Brain microvascular endothelial cell (primary cell): ENCODE results near the gene FIBCD1.
A peak's percentile ranks its signal among the peaks of the same experiment; 100 is the strongest.
"Not testable (repeated sequence)": the region's sequence is repeated elsewhere in the genome, so short reads cannot be mapped to it uniquely, and the experiment has no call there.

Source experiments
- DNase-seq: peaks from one replicate; pipeline ENCODE4 v3.0.0-alpha.2; 2020
- H3K27ac ChIP-seq: fragments of 250-450 bp; sonication (Bioruptor Pico); 2 replicates; pipeline ENCODE4 v1.5.1; 2020; ENCODE audit warnings: mild to moderate bottlenecking, moderate library complexity
- H3K27me3 ChIP-seq: fragments of 250-450 bp; sonication (Bioruptor Pico); replicated peaks from 2 replicates; pipeline ENCODE4 v1.5.1; 2020; ENCODE audit warnings: mild to moderate bottlenecking
- H3K36me3 ChIP-seq: fragments of 250-450 bp; sonication (Bioruptor Pico); replicated peaks from 2 replicates; pipeline ENCODE4 v1.5.1; 2020; ENCODE audit warnings: mild to moderate bottlenecking
- H3K4me3 ChIP-seq: 2 replicates; pipeline ENCODE4 v1.5.1; 2011; ENCODE audit warnings: low read depth, mild to moderate bottlenecking, control low read depth, low read length, moderate library complexity
- in situ Hi-C: cut with HindIII; loops from 2 replicates; pipeline ENCODE4 v1.10.0; 2017; ENCODE audit warnings: low sequenced_read_pairs, low pct_ligation_motif_present
- TF ChIP-seq, protein P1 (sequence below): IDR thresholded peaks from 2 replicates; pipeline ENCODE4 v1.5.1; 2011; ENCODE audit warnings: low read depth, mild to moderate bottlenecking, moderate library complexity, low read length, control low read depth, inconsistent platforms; ENCODE audit errors: missing control alignments

The FIBCD1 gene

DNA sequence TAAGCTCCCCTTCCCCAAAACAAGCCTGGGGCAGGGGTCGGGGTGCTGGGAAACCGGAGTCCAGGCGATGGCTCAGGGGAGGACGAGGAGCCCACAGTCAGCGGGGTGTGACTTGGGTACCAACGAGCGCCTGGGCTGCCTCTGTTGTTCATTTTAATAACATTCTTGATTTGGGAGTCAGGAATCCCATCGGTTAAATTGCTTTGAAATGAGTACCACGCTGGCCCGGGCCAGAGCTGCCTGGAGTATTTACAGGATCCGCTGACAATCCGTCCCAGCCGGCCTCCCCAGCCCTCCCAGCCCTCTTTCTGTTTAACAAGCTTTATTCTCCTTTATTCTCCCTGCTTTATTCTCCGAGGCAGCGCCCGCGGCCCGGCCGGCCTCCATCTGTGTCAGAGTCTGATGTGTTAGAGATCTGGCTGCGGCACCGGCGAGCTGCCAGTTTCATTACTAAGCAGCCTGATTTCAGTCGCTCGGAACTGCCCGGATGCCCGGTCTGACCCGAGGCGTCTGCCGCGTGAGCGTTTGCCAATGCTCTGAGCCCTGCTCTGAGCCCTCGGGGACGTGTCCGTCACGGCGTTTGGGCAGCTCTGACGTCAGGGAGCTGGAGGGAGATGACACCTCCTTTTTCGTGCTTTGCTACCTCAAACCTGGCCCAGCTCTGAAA is 26.0 kb downstream of the FIBCD1 start:
- in situ Hi-C loops = no loop called here
- Histone ChIP-seq H3K27me3 (peaks cover 43% of the 10 kb centered on the region), H3K4me3 (peak overlapping the region; percentile 9), H3K36me3 (no peaks in the 10 kb centered on the region), H3K27ac (peak overlapping the region; percentile 30)
- TF ChIP-seq, protein P1, sequence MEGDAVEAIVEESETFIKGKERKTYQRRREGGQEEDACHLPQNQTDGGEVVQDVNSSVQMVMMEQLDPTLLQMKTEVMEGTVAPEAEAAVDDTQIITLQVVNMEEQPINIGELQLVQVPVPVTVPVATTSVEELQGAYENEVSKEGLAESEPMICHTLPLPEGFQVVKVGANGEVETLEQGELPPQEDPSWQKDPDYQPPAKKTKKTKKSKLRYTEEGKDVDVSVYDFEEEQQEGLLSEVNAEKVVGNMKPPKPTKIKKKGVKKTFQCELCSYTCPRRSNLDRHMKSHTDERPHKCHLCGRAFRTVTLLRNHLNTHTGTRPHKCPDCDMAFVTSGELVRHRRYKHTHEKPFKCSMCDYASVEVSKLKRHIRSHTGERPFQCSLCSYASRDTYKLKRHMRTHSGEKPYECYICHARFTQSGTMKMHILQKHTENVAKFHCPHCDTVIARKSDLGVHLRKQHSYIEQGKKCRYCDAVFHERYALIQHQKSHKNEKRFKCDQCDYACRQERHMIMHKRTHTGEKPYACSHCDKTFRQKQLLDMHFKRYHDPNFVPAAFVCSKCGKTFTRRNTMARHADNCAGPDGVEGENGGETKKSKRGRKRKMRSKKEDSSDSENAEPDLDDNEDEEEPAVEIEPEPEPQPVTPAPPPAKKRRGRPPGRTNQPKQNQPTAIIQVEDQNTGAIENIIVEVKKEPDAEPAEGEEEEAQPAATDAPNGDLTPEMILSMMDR = no peak
- peak; percentile 49 for DNase-seq

DNA sequence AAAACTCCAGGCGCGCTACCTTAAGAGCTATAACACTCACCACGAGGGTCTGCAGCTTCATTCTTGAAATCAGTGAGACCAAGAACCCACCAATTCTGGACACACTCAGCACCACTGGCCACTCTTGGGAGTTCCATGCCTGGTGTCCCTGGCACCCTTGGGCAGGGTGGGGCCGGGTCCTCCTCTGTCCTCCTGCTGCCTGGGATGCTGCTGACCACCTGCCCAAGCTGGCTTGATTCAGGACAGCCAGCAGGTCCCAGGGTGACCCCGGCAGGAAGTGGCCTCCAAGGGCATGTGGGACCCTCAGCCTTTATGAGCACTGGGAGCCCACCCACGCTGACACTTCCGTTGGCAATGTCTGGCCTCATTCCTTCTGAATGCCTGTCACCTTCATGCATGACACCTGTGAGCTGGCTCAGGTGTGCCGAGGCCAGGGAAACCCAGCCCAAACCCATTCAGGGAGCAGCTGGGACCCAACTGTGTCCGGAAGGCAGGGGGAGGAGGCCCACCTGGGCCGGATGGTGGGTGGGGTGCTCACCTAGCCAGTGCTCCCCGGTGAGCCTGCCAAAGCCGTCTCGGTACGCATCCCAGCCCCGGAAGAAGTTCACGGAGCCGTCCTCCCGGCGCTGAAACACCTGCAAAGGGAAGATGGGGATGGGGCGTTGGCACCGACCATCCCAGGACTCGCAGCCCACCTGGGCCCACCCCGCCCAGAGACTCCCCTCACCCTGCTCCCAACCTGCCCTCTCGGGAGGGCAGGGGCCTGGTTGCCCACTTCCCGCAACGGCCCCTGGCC is 27.6 kb downstream of the FIBCD1 start:
- DNase-seq = no peak
- Histone ChIP-seq H3K36me3 (no peaks in the 10 kb centered on the region), H3K27ac (no peak overlapping the region), H3K27me3 (peaks cover 34% of the 10 kb centered on the region), H3K4me3 (no peak overlapping the region)
- in situ Hi-C loops = no loop called here
- TF ChIP-seq, protein P1 = no peak

DNA sequence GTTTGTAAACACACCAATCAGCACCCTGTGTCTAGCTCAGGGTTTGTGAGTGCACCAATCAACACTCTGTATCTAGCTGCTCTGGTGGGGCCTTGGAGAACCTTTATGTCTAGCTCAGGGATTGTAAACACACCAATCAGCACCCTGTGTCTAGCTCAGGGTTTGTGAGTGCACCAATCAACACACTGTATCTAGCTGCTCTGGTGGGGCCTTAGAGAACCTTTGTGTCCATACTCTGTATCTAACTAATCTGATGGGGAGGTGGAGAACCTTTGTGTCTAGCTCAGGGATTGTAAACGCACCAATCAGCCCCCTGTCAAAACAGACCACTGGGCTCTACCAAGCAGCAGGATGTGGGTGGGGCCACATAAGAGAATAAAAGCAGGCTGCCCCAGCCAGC is 28.4 kb downstream of the FIBCD1 start:
- peaks cover 35% of the 10 kb centered on the region for H3K27me3 ChIP-seq
- DNase-seq, H3K27ac ChIP-seq, H3K36me3 ChIP-seq, H3K4me3 ChIP-seq, in situ Hi-C loops: not testable (repeated sequence)

DNA sequence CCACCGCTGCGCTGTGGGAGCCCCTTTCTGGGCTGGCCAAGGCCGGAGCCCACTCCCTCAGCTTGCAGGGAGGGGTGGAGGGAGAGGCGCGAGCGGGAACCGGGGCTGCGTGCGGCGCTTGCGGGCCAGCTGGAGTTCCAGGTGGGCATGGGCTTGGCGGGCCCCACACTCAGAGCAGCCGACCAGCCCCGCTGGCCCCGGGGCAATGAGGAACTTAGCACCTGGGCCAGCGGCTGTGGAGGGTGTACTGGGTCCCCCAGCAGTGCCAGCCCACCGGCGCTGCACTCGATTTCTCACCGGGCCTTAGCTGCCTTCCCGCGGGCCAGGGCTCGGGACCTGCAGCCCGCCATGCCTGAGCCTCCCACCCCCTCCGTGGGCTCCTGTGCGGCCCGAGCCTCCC is 29.0 kb downstream of the FIBCD1 start:
- H3K27me3 ChIP-seq = peaks cover 34% of the 10 kb centered on the region
- in situ Hi-C loops, H3K36me3 ChIP-seq, H3K4me3 ChIP-seq, DNase-seq, H3K27ac ChIP-seq: not testable (repeated sequence)

DNA sequence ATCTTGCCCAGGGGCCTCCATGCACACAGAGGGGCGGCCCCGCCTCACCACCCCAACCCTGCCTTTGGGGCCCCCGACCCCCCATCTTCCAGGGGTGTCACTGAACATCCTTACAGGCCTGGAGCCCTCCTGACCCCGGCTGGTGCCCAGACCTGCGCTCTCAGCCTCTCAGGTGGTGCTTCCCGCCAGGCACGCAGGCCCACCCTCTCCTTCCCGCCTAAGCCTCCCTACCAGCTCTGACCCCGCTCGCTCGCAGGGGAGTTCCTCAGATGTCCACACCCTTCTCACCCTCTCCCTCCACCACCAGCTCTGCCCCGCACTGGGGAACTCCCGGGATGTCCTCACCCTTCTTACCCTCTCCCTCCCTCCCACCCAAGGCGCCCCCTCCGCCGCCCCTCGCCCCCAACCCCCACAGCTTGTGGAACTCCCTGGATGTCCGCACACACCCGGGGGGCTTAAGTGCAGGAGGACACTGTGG is 30.1 kb downstream of the FIBCD1 start:
- TF ChIP-seq, protein P1 = no peak
- in situ Hi-C loops = no loop called here

DNA sequence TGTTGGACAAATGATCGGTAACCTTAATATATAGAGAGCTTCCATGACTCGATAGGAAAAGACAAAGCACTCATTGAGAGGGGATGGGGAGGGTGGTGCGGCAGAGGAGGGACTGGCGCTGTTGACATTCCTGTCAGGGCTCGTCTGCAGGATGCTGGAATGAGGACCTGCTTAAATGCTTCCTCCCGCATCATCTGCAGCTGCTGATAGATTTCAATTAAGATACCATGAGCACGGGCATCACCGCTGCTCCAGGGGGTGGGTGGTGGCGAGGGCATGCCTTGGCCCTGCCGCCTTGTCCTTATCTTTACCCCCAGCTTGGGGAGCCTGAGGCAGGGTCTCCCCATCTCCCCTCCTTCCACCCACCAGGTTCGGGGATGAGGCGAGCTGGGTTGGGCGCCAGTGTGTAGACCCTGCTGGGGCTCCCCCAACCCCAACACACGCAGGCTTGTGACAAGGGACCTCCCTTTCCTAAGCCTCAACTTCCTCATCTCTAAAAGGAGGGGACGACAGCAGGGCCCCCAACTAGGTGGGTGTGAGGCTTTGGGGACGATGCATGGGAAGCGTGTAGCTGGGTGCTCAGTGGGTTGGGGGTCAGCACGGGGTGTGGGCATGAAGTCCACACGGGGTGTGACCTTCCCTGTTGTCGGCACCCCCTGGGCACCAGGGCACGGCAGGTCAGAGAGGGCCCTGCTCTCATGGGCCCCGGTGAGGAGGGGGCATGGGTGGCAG is 30.7 kb downstream of the FIBCD1 start:
- H3K36me3 ChIP-seq = no peaks in the 10 kb centered on the region
- H3K4me3 ChIP-seq = no peak overlapping the region
- TF ChIP-seq, protein P1 = no peak
- H3K27me3 ChIP-seq = peaks cover 26% of the 10 kb centered on the region
- in situ Hi-C loops = no loop called here
- H3K27ac ChIP-seq = no peak overlapping the region
- no peak for DNase-seq

More for the DNA sequence above, 30.1 kb downstream of the FIBCD1 start:
- Histone ChIP-seq H3K36me3 (no peaks in the 10 kb centered on the region), H3K4me3 (no peak overlapping the region), H3K27ac (no peak overlapping the region), H3K27me3 (peaks cover 29% of the 10 kb centered on the region)
- no peak for DNase-seq
